HL-60 (cell line): ENCODE data around the gene CSDE1.

Experiments
- DNase-seq, 2 experiments: peaks; one replicate each; pipeline ENCODE4 v3.0.0-alpha.2; 2010 to 2020; ENCODE audit warnings: low read depth in 1 of 2, low spot score in 1 of 2
- H3K27ac ChIP-seq: fragments of 250-450 bp; sonication (Bioruptor Pico); replicated peaks from 2 replicates; pipeline ENCODE4 v1.5.1; 2020; ENCODE audit warnings: mild to moderate bottlenecking, moderate library complexity
- H3K27me3 ChIP-seq: fragments of 250-450 bp; sonication (Bioruptor Pico); 2 replicates; pipeline ENCODE4 v1.5.1; 2021; ENCODE audit warnings: mild to moderate bottlenecking, moderate library complexity; ENCODE audit not compliant: insufficient read depth, poor library complexity, severe bottlenecking
- H3K4me3 ChIP-seq: replicated peaks from 2 replicates; pipeline ENCODE4 v1.5.1; 2011; ENCODE audit warnings: mild to moderate bottlenecking, control low read depth, low read length; ENCODE audit not compliant: insufficient read depth
- CTCF ChIP-seq: IDR thresholded peaks from one replicate; pipeline ENCODE4 v1.5.1; 2011; ENCODE audit warnings: low read length, control low read depth, inconsistent platforms; ENCODE audit not compliant: insufficient read depth
- GABPA ChIP-seq: IDR thresholded peaks from 2 replicates; pipeline ENCODE4 v1.6.1; 2012; ENCODE audit warnings: low read depth
- POLR2AphosphoS5 ChIP-seq: IDR thresholded peaks from 2 replicates; pipeline ENCODE4 v1.6.1; 2012; ENCODE audit warnings: low read depth
- REST ChIP-seq: IDR thresholded peaks from 2 replicates; pipeline ENCODE4 v1.6.1; 2012; ENCODE audit warnings: low read depth; ENCODE audit not compliant: insufficient replicate concordance
- SPI1 ChIP-seq: IDR thresholded peaks from 2 replicates; pipeline ENCODE4 v1.6.1; 2012; ENCODE audit warnings: low read depth, mild to moderate bottlenecking, borderline replicate concordance

The CSDE1 gene

GRCh38 chr1:114719424-114719787, 38.4 kb downstream of the CSDE1 start:
- TF ChIP-seq SPI1 (no peak), CTCF (no peak), REST (no peak), GABPA (no peak), POLR2AphosphoS5 (no peak)
- H3K4me3 ChIP-seq = no peak overlapping the region
- no peak for DNase-seq
- no peaks in the 10 kb centered on the region for H3K27me3 ChIP-seq
- H3K27ac ChIP-seq = no peak overlapping the region

GRCh38 chr1:114718661-114719423, 38.9 kb downstream of the CSDE1 start:
- no peak for DNase-seq
- Histone ChIP-seq H3K27me3 (no peaks in the 10 kb centered on the region), H3K4me3 (no peak overlapping the region), H3K27ac (no peak overlapping the region)
- TF ChIP-seq CTCF = no peak
- no peak for TF ChIP-seq REST
- TF ChIP-seq SPI1 = no peak
- no peak for TF ChIP-seq GABPA
- no peak for TF ChIP-seq POLR2AphosphoS5

GRCh38 chr1:114716304-114717170, 41.2 kb downstream of the CSDE1 start, which contains the start of gene NRAS:
NRAS (minus strand) TSS chr1:114716771; CDS start chr1:114716160, 611 bp downstream.
- H3K27me3 ChIP-seq = no peaks in the 10 kb centered on the region
- no peak for TF ChIP-seq CTCF
- peak; percentile 57 for TF ChIP-seq GABPA
- no peak for TF ChIP-seq SPI1
- no peak for TF ChIP-seq REST
- peak; percentile 92 for TF ChIP-seq POLR2AphosphoS5
- peak; percentile 69 to 92 for DNase-seq
- H3K27ac ChIP-seq = peak within 1 kb of the TSS; percentile 92
- H3K4me3 ChIP-seq = peak within 1 kb of the TSS; percentile 94
